ENCODE measurements around the gene SPPL2B. TPM values are rescaled to one million over a fixed set of nuclear protein-coding genes. Genes with fewer than 3 reads are reported as not detected.

The SPPL2B gene
- total RNA-seq, 4 donors from 2014 or later: 14.3 to 58.5 (median 31.5) TPM

GRCh38 chr19:2356036-2356646 is 27.7 kb downstream of the SPPL2B start:
- Histone ChIP-seq H3K36me3 (no peaks in the 10 kb centered on the region), H3K4me1 (no peaks in the 10 kb centered on the region), H3K27me3 (peaks cover 0 to 10% of the 10 kb centered on the region in 2 donors), H3K27ac (no peak overlapping the region), H3K9me3 (no peaks in the 10 kb centered on the region), H3K4me3 (no peak overlapping the region)
- intact Hi-C loops (cut with DNase I; ENCODE audit: low total_unique reads): no loop called here
- no peak for DNase-seq
- no peak for TF ChIP-seq POLR2A (IDR thresholded peaks at IDR 0.05)
- no peak for TF ChIP-seq CTCF (IDR thresholded peaks at IDR 0.05)

- H3K27ac ChIP-seq: no peak overlapping the region
- peaks cover 5 to 23% of the 10 kb centered on the region in 2 donors for H3K27me3 ChIP-seq
- no peaks in the 10 kb centered on the region for H3K4me1 ChIP-seq
- no peaks in the 10 kb centered on the region for H3K9me3 ChIP-seq
- intact Hi-C loops (cut with DNase I; ENCODE audit: low total_unique reads): no loop called here
- no peaks in the 10 kb centered on the region for H3K36me3 ChIP-seq
- DNase-seq: no peak
- H3K4me3 ChIP-seq: no peak overlapping the region
- no peak for TF ChIP-seq POLR2A (IDR thresholded peaks at IDR 0.05)
- TF ChIP-seq CTCF (IDR thresholded peaks at IDR 0.05): no peak
Observed at GRCh38 chr19:2357279-2358206, 29.1 kb downstream of the SPPL2B start.

GRCh38 chr19:2358548-2359173 is 30.2 kb downstream of the SPPL2B start:
- intact Hi-C loops (cut with DNase I; ENCODE audit: low total_unique reads): no loop called here
- DNase-seq: no peak
- TF ChIP-seq CTCF (IDR thresholded peaks at IDR 0.05): no peak
- no peak for TF ChIP-seq POLR2A (IDR thresholded peaks at IDR 0.05)
- no peaks in the 10 kb centered on the region for H3K36me3 ChIP-seq
- H3K27me3 ChIP-seq: peaks cover 5 to 35% of the 10 kb centered on the region in 2 donors
- no peak overlapping the region for H3K27ac ChIP-seq
- no peaks in the 10 kb centered on the region for H3K9me3 ChIP-seq
- no peak overlapping the region for H3K4me3 ChIP-seq
- no peaks in the 10 kb centered on the region for H3K4me1 ChIP-seq

GRCh38 chr19:2359992-2360685 is 31.7 kb downstream of the SPPL2B start, which contains the start of gene TMPRSS9:
TMPRSS9 (plus strand) TSS chr19:2360265; CDS start chr19:2389786, 29,521 bp downstream.
- H3K27ac ChIP-seq: no peak within 1 kb of the TSS
- no peaks in the 10 kb centered on the region for H3K36me3 ChIP-seq
- TF ChIP-seq CTCF (IDR thresholded peaks at IDR 0.05): no peak
- no peak for TF ChIP-seq POLR2A (IDR thresholded peaks at IDR 0.05)
- H3K4me1 ChIP-seq: no peaks in the 10 kb centered on the region
- no peak within 1 kb of the TSS for H3K4me3 ChIP-seq
- no peak for DNase-seq
- peaks cover 5 to 42% of the 10 kb centered on the region in 2 donors for H3K27me3 ChIP-seq
- intact Hi-C loops (cut with DNase I; ENCODE audit: low total_unique reads): no loop called here
- H3K9me3 ChIP-seq: no peaks in the 10 kb centered on the region

All from uterus (tissue), 4 donors.